Activated B cell treated with CpG ODN at 0.5 μM for 24 hours (primary cell): ENCODE measurements around the gene ITM2B. TPM values are rescaled to one million over a fixed set of nuclear protein-coding genes. Genes with fewer than 3 reads are reported as not detected.
"Not testable (repeated sequence)": the region's sequence is repeated elsewhere in the genome, so short reads cannot be mapped to it uniquely, and the experiment has no call there.

ENCODE experiments used
- ATAC-seq: fragments of 200-7000 bp; cut with Tn5 transposase; one replicate; pipeline ENCODE4 v1.10.0; 2021; ENCODE audit warnings: low read depth, mild to moderate bottlenecking, moderate library complexity
- CTCF ChIA-PET: fragments of 350-600 bp; sonication (Branson Sonifier 250); formaldehyde crosslinking; loops from one replicate; lab custom pipeline; 2021; ENCODE audit warnings: antibody characterized with exemption; lab: Charles Lee
- POLR2A ChIA-PET: fragments of 350-600 bp; sonication (Branson Sonifier 250); formaldehyde crosslinking; loops from one replicate; lab custom pipeline; 2021; ENCODE audit warnings: antibody characterized with exemption; lab: Charles Lee
- DNase-seq: peaks from one replicate; pipeline ENCODE4 v3.0.0; 2022
- H3K27ac Mint-ChIP-seq: one replicate; pipeline ENCODE4 v1.8.0; 2020; ENCODE audit warnings: mixed read lengths
- H3K27me3 Mint-ChIP-seq: one replicate; pipeline ENCODE4 v1.8.0; 2021; ENCODE audit warnings: mixed read lengths
- H3K36me3 Mint-ChIP-seq: one replicate; pipeline ENCODE4 v1.8.0; 2021; ENCODE audit warnings: low read depth, mixed read lengths
- H3K4me1 Mint-ChIP-seq: one replicate; pipeline ENCODE4 v1.8.0; 2021; ENCODE audit warnings: mixed read lengths
- H3K4me3 Mint-ChIP-seq: one replicate; pipeline ENCODE4 v1.8.0; 2020; ENCODE audit warnings: mild to moderate bottlenecking, mixed read lengths
- H3K9me3 Mint-ChIP-seq: one replicate; pipeline ENCODE4 v1.8.0; 2020; ENCODE audit warnings: mixed read lengths
- intact Hi-C: fragments of 100-400 bp; cut with micrococcal nuclease; formaldehyde crosslinking; loops from one replicate; pipeline ENCODE4 v1.15.1; 2024
- total RNA-seq: library from RNA; stranded (reverse); gene quantifications from 2 replicates; pipeline ENCODE4 v1.2.3, GENCODE V29; 2022
- TF ChIP-seq, protein P1 (sequence below): fragments of 200-600 bp; IDR thresholded peaks from one replicate; pipeline ENCODE4 v1.8.0; 2022; ENCODE audit warnings: antibody characterized with exemption, mild to moderate bottlenecking

ITM2B gene
- total RNA-seq, 1 donor from 2014 or later: 102 TPM

DNA sequence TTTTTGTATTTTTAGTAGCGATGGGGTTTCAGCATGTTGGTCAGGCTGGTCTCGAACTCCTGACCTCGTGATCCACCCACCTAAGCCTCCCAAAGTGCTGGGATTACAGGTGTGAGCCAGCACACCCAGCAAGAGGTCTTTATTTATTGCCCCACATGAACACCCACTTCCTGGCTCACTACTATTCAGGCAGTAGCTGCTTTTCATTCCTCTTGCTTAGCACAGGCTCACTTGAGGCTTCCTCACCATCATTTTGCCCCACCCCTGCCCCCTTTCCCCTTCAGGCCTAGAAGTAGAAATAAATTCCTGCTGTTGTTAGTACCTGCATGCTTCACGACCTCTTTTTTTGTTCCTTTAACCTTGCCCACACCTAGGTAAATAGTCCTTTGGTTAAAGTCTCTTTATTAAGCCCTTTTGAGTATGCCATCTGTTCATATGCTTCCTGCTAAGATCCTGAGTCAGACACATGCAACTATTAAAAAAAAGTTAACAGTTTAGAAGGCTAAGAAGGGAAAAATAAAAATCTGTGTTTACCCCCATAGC is 33.5 kb upstream of the ITM2B start:
- Mint-ChIP-seq H3K9me3 (peaks cover 2% of the 10 kb centered on the region), H3K27ac (no peak overlapping the region), H3K4me3 (no peak overlapping the region), H3K36me3 (no peaks in the 10 kb centered on the region), H3K27me3 (peaks cover 5% of the 10 kb centered on the region), H3K4me1 (peaks cover 9% of the 10 kb centered on the region)
- no peak for ATAC-seq
- CTCF ChIA-PET: interaction anchor here (1.2 kb wide), 1 partner anchor 380 kb away, joined by 4 read pairs; no protein-coding TSS in a partner anchor
- no peak for DNase-seq
- POLR2A ChIA-PET: no interaction called here
- TF ChIP-seq, protein P1, sequence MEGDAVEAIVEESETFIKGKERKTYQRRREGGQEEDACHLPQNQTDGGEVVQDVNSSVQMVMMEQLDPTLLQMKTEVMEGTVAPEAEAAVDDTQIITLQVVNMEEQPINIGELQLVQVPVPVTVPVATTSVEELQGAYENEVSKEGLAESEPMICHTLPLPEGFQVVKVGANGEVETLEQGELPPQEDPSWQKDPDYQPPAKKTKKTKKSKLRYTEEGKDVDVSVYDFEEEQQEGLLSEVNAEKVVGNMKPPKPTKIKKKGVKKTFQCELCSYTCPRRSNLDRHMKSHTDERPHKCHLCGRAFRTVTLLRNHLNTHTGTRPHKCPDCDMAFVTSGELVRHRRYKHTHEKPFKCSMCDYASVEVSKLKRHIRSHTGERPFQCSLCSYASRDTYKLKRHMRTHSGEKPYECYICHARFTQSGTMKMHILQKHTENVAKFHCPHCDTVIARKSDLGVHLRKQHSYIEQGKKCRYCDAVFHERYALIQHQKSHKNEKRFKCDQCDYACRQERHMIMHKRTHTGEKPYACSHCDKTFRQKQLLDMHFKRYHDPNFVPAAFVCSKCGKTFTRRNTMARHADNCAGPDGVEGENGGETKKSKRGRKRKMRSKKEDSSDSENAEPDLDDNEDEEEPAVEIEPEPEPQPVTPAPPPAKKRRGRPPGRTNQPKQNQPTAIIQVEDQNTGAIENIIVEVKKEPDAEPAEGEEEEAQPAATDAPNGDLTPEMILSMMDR: no peak
- intact Hi-C loops: no loop called here

GRCh38 chr13:48201044-48201443 is 32.0 kb upstream of the ITM2B start:
- Mint-ChIP-seq H3K36me3 (no peaks in the 10 kb centered on the region), H3K27me3 (peaks cover 5% of the 10 kb centered on the region), H3K4me1 (peaks cover 2% of the 10 kb centered on the region), H3K9me3 (peaks cover 2% of the 10 kb centered on the region), H3K27ac (no peak overlapping the region), H3K4me3 (no peak overlapping the region)
- ATAC-seq (no peak), DNase-seq (no peak)
- ChIA-PET POLR2A (no interaction called here), CTCF (no interaction called here)
- TF ChIP-seq, protein P1: no peak
- intact Hi-C loops: no loop called here

DNA sequence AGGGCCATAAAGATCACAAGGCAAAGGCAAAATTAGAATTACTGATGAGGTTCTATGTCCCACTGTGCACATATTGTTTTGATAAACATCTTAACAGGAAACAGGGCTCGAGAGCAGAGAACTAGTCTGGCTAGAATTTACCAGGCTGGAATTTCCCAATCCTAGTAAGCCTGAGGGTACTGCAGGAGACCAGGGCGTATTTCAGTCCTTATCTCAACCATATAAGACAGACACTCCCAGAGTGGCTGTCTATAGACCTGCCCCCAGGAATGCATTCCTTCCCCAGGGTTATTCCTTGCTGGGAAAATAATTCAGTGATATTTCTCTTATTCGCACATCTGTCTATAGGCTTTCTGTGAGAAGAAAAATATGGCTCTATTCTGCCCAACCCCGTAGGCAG is 25.8 kb upstream of the ITM2B start:
- H3K27me3 Mint-ChIP-seq, H3K36me3 Mint-ChIP-seq, H3K4me1 Mint-ChIP-seq, POLR2A ChIA-PET, intact Hi-C loops, DNase-seq, ATAC-seq, H3K9me3 Mint-ChIP-seq, H3K27ac Mint-ChIP-seq, H3K4me3 Mint-ChIP-seq, CTCF ChIA-PET: not testable (repeated sequence)

GRCh38 chr13:48210178-48210577 is 22.8 kb upstream of the ITM2B start:
- no peak overlapping the region for H3K4me3 Mint-ChIP-seq
- ATAC-seq: no peak

GRCh38 chr13:48214519-48215121 is 18.4 kb upstream of the ITM2B start:
- no peaks in the 10 kb centered on the region for H3K4me1 Mint-ChIP-seq
- H3K9me3 Mint-ChIP-seq: peaks cover 2% of the 10 kb centered on the region
- ChIA-PET POLR2A (no interaction called here), CTCF (no interaction called here)
- intact Hi-C loops: no loop called here
- H3K4me3 Mint-ChIP-seq: no peak overlapping the region
- TF ChIP-seq, protein P1: no peak
- no peak overlapping the region for H3K27ac Mint-ChIP-seq
- no peak for ATAC-seq
- no peak for DNase-seq
- no peaks in the 10 kb centered on the region for H3K36me3 Mint-ChIP-seq
- peaks cover 3% of the 10 kb centered on the region for H3K27me3 Mint-ChIP-seq

More at GRCh38 chr13:48210178-48210577, 22.8 kb upstream of the ITM2B start:
- TF ChIP-seq, protein P1: no peak
- Mint-ChIP-seq H3K27ac (no peak overlapping the region), H3K36me3 (no peaks in the 10 kb centered on the region), H3K4me1 (no peaks in the 10 kb centered on the region), H3K27me3 (peaks cover 3% of the 10 kb centered on the region), H3K9me3 (peaks cover 5% of the 10 kb centered on the region)
- intact Hi-C loops: no loop called here
- DNase-seq: no peak
- ChIA-PET CTCF (no interaction called here), POLR2A (no interaction called here)

- H3K36me3 Mint-ChIP-seq, DNase-seq, CTCF ChIA-PET, intact Hi-C loops, H3K27me3 Mint-ChIP-seq, H3K4me1 Mint-ChIP-seq, H3K9me3 Mint-ChIP-seq, POLR2A ChIA-PET, H3K27ac Mint-ChIP-seq, ATAC-seq, H3K4me3 Mint-ChIP-seq: not testable (repeated sequence)
These were observed 17.3 kb upstream of the ITM2B start for GRCh38 chr13:48215511-48216203.
